ENCODE data around the gene LRBA.

DNA sequence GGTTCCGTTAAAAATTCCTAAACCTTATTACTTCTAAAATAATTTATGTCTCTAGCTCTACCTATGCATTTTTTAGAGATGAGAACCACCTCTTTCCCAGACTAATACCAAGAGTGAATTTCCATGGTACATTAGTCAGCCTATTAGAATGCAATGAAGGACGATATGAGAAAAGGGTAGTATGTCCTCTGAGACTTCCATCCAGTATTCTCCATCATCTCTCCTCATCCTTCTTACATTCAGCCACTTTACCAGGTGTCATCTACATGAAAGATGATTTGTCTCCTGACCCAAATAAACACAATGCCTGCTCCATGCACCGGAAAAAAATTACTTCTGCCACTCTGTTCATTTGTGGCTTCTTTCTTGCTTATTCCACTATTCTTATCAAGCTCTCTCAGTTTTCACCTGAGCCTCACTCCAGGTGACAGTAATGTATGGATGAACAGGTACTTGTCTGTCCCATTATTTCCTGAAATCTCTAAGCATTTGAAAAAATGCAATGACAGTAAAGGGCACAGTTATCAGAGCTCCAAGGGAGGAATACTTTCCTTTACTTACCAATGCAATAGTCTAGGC, 335.2 kb downstream of the LRBA start:
- TF ChIP-seq, protein P1, sequence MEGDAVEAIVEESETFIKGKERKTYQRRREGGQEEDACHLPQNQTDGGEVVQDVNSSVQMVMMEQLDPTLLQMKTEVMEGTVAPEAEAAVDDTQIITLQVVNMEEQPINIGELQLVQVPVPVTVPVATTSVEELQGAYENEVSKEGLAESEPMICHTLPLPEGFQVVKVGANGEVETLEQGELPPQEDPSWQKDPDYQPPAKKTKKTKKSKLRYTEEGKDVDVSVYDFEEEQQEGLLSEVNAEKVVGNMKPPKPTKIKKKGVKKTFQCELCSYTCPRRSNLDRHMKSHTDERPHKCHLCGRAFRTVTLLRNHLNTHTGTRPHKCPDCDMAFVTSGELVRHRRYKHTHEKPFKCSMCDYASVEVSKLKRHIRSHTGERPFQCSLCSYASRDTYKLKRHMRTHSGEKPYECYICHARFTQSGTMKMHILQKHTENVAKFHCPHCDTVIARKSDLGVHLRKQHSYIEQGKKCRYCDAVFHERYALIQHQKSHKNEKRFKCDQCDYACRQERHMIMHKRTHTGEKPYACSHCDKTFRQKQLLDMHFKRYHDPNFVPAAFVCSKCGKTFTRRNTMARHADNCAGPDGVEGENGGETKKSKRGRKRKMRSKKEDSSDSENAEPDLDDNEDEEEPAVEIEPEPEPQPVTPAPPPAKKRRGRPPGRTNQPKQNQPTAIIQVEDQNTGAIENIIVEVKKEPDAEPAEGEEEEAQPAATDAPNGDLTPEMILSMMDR (IDR thresholded peaks at IDR 0.05): no peak
- TF ChIP-seq POLR2AphosphoS5 (IDR thresholded peaks at IDR 0.05) (no peak), POLR2A (IDR thresholded peaks at IDR 0.05; ENCODE audit: low read depth) (no peak), EP300 (IDR thresholded peaks at IDR 0.05) (no peak)
